Measurements from ENCODE around the gene IL25.

DNA sequence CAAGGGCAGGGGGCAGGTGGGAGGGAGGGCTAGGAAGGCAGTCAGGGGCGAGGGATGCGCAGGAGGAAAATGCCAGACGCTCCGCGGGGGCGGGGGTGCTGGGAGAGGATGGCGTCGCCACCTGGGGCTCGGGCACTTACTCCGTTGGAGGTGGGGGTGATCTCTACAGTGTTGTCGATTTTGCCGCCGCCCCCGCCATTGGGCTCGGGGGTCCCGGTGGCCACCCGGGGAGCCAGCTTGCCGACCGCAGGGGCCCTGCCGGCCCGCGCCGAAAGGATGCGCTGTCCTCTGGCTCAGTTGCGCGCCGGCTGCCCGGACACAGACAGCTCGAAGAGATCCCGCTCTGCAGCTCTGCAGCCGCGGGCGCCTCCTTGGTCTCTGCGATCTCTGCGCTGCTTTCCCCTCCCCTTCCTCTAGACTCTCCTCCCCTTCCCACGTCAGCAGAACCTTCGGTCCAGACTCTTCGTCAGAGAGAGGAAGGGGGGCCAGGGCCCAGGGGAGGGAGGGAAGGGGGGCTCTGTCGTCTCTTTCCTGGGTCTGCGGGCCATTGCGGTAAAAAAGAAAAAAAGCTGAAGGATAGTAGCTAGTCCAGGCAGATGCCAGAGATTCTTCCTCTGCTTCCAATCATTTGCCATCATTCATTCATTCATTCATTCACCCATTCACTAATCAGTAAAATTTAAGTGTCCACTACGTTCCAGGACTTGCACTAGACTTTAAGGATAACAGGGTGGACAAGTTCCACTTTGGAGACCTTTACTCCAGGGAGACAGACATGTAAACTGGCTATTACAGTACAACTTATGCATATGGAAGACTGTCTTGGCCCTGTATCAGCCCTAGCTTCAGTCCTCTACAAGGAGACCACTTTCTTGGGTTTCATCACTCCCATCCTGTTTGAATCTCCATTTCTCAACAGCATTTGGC lies 19.8 kb upstream of the IL25 start, which contains the start of gene SLC22A17:
- peak; percentile 31; the same call in 1 of the 2 replicates for TF ChIP-seq PHF8 (IDR thresholded peaks at IDR 0.05; ENCODE audit: borderline replicate concordance, low read depth)
- TF ChIP-seq CBX8 (IDR thresholded peaks at IDR 0.05) = no peak
- TF ChIP-seq KDM1A (IDR thresholded peaks at IDR 0.05; ENCODE audit: low read depth) = no peak
- no peak for TF ChIP-seq CTCF (IDR thresholded peaks at IDR 0.05)

Data from A549 (cell line).